HL-60 (cell line): ENCODE results near the gene PCCA.

Experiments used
- DNase-seq, 2 experiments: peaks; one replicate each; pipeline ENCODE4 v3.0.0-alpha.2; 2010 to 2020; ENCODE audit warnings: low read depth in 1 of 2, low spot score in 1 of 2
- H3K27ac ChIP-seq: fragments of 250-450 bp; sonication (Bioruptor Pico); replicated peaks from 2 replicates; pipeline ENCODE4 v1.5.1; 2020; ENCODE audit warnings: mild to moderate bottlenecking, moderate library complexity
- H3K27me3 ChIP-seq: fragments of 250-450 bp; sonication (Bioruptor Pico); 2 replicates; pipeline ENCODE4 v1.5.1; 2021; ENCODE audit warnings: mild to moderate bottlenecking, moderate library complexity; ENCODE audit not compliant: insufficient read depth, poor library complexity, severe bottlenecking
- H3K4me3 ChIP-seq: replicated peaks from 2 replicates; pipeline ENCODE4 v1.5.1; 2011; ENCODE audit warnings: mild to moderate bottlenecking, control low read depth, low read length; ENCODE audit not compliant: insufficient read depth
- CTCF ChIP-seq: IDR thresholded peaks from one replicate; pipeline ENCODE4 v1.5.1; 2011; ENCODE audit warnings: low read length, control low read depth, inconsistent platforms; ENCODE audit not compliant: insufficient read depth
- GABPA ChIP-seq: IDR thresholded peaks from 2 replicates; pipeline ENCODE4 v1.6.1; 2012; ENCODE audit warnings: low read depth
- POLR2AphosphoS5 ChIP-seq: IDR thresholded peaks from 2 replicates; pipeline ENCODE4 v1.6.1; 2012; ENCODE audit warnings: low read depth
- REST ChIP-seq: IDR thresholded peaks from 2 replicates; pipeline ENCODE4 v1.6.1; 2012; ENCODE audit warnings: low read depth; ENCODE audit not compliant: insufficient replicate concordance
- SPI1 ChIP-seq: IDR thresholded peaks from 2 replicates; pipeline ENCODE4 v1.6.1; 2012; ENCODE audit warnings: low read depth, mild to moderate bottlenecking, borderline replicate concordance

PCCA gene

GRCh38 chr13:100300708-100301107, 211.8 kb downstream of the PCCA start:
- H3K4me3 ChIP-seq: no peak overlapping the region
- H3K27ac ChIP-seq: no peak overlapping the region
- no peak for DNase-seq
- TF ChIP-seq SPI1: no peak
- TF ChIP-seq CTCF: no peak
- no peak for TF ChIP-seq GABPA
- no peak for TF ChIP-seq REST
- no peak for TF ChIP-seq POLR2AphosphoS5
- peaks cover 7% of the 10 kb centered on the region for H3K27me3 ChIP-seq

- no peak for DNase-seq
- H3K27ac ChIP-seq: no peak overlapping the region
- peaks cover 7% of the 10 kb centered on the region for H3K27me3 ChIP-seq
- TF ChIP-seq POLR2AphosphoS5: no peak
- TF ChIP-seq GABPA: no peak
- TF ChIP-seq REST: no peak
- no peak for TF ChIP-seq SPI1
- no peak for TF ChIP-seq CTCF
- H3K4me3 ChIP-seq: no peak overlapping the region
Observed at GRCh38 chr13:100301418-100301817, 212.5 kb downstream of the PCCA start.

GRCh38 chr13:100302391-100302790, 213.5 kb downstream of the PCCA start:
- no peak for DNase-seq
- H3K27ac ChIP-seq: no peak overlapping the region
- TF ChIP-seq SPI1 (no peak), REST (no peak), CTCF (no peak), GABPA (no peak), POLR2AphosphoS5 (no peak)
- H3K27me3 ChIP-seq: peaks cover 7% of the 10 kb centered on the region
- H3K4me3 ChIP-seq: no peak overlapping the region
